Breast epithelium (tissue), 4 donors: ENCODE results near the gene CCDC33. TPM values are rescaled to one million over a fixed set of nuclear protein-coding genes. Genes with fewer than 3 reads are reported as not detected.

Source experiments
- DNase-seq, 2 donors: peaks; one replicate each; pipeline ENCODE4 v3.0.0-alpha.2; 2019; ENCODE audit warnings: low spot score in 2 of 2
- H3K27ac ChIP-seq, 2 donors: fragments of 200-600 bp; sonication (generic) in 1 of 2; one replicate each; pipeline ENCODE4 v1.5.1; 2016 to 2019; ENCODE audit warnings: mild to moderate bottlenecking in 1 of 2
- H3K27me3 ChIP-seq, 2 donors: fragments of 200-600 bp; sonication (generic) in 1 of 2; one replicate each; pipeline versions ENCODE4 v1.5.1 to v1.6.0; 2017 to 2019; ENCODE audit warnings: control low read depth in 1 of 2, mild to moderate bottlenecking in 1 of 2
- H3K36me3 ChIP-seq: fragments of 200-600 bp; one replicate; pipeline ENCODE4 v1.5.1; 2019
- H3K4me1 ChIP-seq, 2 donors: fragments of 200-600 bp; sonication (generic); one replicate each; pipeline ENCODE4 v1.5.1; 2016 to 2019; ENCODE audit warnings: control low read depth in 1 of 2
- H3K4me3 ChIP-seq, 3 donors: fragments of 200-600 bp; sonication (generic); 1 replicate in 2 of 3; 2 replicates in 1 of 3; pipeline ENCODE4 v1.5.1; 2016 to 2019; ENCODE audit warnings: mild to moderate bottlenecking in 3 of 3, moderate library complexity in 2 of 3
- H3K9me3 ChIP-seq, 2 donors: fragments of 200-600 bp; sonication (generic) in 1 of 2; one replicate each; pipeline ENCODE4 v1.5.1; 2016 to 2019; ENCODE audit warnings: control low read depth in 1 of 2
- CTCF ChIP-seq, 3 donors: fragments of 450-650 bp; IDR thresholded peaks; one replicate each; pipeline ENCODE4 v1.5.1; 2016 to 2017; ENCODE audit warnings: antibody characterized with exemption in 3 of 3, mild to moderate bottlenecking in 3 of 3, moderate library complexity in 3 of 3
- POLR2A ChIP-seq: fragments of 450-650 bp; IDR thresholded peaks from one replicate; pipeline ENCODE4 v1.6.1; 2016; ENCODE audit warnings: antibody characterized with exemption, mild to moderate bottlenecking, moderate library complexity
- POLR2AphosphoS5 ChIP-seq, 3 donors: sonication (generic); formaldehyde crosslinking; IDR thresholded peaks; one replicate each; pipeline ENCODE4 v1.6.1; 2017; ENCODE audit warnings: antibody characterized with exemption in 3 of 3
- intact Hi-C: fragments of 100-400 bp; cut with DNase I; formaldehyde crosslinking; loops from one replicate; pipeline ENCODE4 v1.15.1; 2023; ENCODE audit warnings: low total_unique reads
- total RNA-seq, 3 donors: library from RNA; depleted of rRNA; stranded (reverse); fragments of >200 nt; gene quantifications; one replicate each; pipeline ENCODE4 v1.1.0, GENCODE V29; 2016

Gene CCDC33
- total RNA-seq, 3 donors from 2014 or later, result 0.33 TPM; not detected in 2

DNA sequence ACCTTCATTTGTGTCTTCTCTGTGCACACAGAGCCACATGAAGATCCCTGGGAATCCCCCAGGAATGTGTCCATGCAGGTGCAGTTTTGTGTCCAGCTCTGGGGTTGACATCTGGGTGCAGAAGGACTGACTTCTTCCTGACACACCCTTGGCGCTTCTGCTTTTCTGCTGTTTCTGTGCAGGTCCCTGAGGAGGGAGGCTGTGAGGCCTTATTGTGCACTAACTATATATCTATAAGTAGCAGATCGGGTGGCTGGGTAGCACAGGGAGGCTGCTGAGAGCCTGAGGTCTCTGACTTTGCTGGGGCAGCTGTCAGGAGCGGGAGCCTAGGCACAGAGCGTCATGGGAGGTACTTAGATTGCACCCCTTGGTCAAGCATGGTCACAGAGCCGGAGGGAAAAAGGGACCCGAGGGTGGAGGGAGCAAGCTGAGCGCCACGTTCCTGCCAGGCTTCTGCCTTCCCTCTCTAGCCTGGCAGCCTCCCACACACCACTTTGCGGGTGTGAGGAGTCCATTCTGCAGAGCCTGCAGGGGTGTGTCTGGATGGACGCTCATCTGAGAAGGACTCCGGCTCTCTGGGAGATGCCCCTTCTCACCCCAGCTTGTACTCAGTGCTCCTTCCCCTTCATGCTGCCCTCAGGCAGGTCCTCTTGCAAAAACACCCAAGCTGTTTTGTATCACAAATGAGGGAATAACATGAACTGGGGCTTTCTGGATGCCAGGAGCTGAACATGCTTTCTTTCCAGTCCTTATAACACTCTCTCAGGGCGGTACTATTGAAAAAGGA, 23.9 kb downstream of the CCDC33 start:
- intact Hi-C loops, result no loop called here

GRCh38 chr15:74261041-74261440, 24.9 kb downstream of the CCDC33 start:
- H3K4me1 ChIP-seq, result no peaks in the 10 kb centered on the region
- no peak for TF ChIP-seq CTCF (IDR thresholded peaks at IDR 0.05)
- no peak for TF ChIP-seq POLR2A
- TF ChIP-seq POLR2AphosphoS5 (IDR thresholded peaks at IDR 0.05), result no peak
- H3K9me3 ChIP-seq, result no peaks in the 10 kb centered on the region
- H3K4me3 ChIP-seq, result no peak overlapping the region
- H3K27ac ChIP-seq, result no peak overlapping the region
- no peaks in the 10 kb centered on the region for H3K27me3 ChIP-seq
- intact Hi-C loops, result no loop called here
- no peak for DNase-seq
- H3K36me3 ChIP-seq, result no peaks in the 10 kb centered on the region

More for the DNA sequence above, 23.9 kb downstream of the CCDC33 start:
- no peaks in the 10 kb centered on the region for H3K4me1 ChIP-seq
- no peak for DNase-seq
- no peak overlapping the region for H3K27ac ChIP-seq
- no peak overlapping the region for H3K4me3 ChIP-seq
- no peaks in the 10 kb centered on the region for H3K9me3 ChIP-seq
- H3K27me3 ChIP-seq, result no peaks in the 10 kb centered on the region
- H3K36me3 ChIP-seq, result no peaks in the 10 kb centered on the region
- TF ChIP-seq POLR2AphosphoS5 (IDR thresholded peaks at IDR 0.05) (no peak), CTCF (IDR thresholded peaks at IDR 0.05) (no peak), POLR2A (no peak)

DNA sequence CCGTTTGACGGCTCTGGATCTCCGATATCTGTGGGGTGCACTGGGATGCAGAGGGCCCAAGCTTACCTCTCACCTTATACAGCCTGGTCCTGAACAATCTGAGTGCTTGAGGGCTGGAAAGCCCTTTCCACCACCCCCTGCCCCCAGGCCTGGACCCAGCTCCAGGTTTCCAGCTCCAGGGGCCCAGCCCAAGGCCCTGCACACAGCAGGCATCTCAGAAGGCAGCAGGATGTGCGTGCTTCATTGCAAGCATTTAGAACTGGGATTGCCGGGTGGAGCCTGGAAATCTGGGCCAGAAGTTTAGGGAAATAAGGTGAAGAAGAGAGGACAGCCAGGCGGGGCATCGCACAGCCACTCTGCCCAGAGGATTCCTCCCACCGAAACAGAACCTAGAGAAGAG, 25.6 kb downstream of the CCDC33 start:
- intact Hi-C loops, result no loop called here
- TF ChIP-seq POLR2AphosphoS5 (IDR thresholded peaks at IDR 0.05), result no peak
- TF ChIP-seq CTCF (IDR thresholded peaks at IDR 0.05), result no peak
- TF ChIP-seq POLR2A, result no peak
- H3K36me3 ChIP-seq, result no peaks in the 10 kb centered on the region

GRCh38 chr15:74262151-74262550, 26.0 kb downstream of the CCDC33 start:
- no peak for DNase-seq
- Histone ChIP-seq H3K27me3 (no peaks in the 10 kb centered on the region), H3K27ac (no peak overlapping the region), H3K4me3 (no peak overlapping the region), H3K4me1 (no peaks in the 10 kb centered on the region), H3K9me3 (no peaks in the 10 kb centered on the region), H3K36me3 (no peaks in the 10 kb centered on the region)
- TF ChIP-seq POLR2AphosphoS5 (IDR thresholded peaks at IDR 0.05), result no peak
- TF ChIP-seq POLR2A, result no peak
- no peak for TF ChIP-seq CTCF (IDR thresholded peaks at IDR 0.05)
- intact Hi-C loops, result no loop called here

More for the DNA sequence above, 25.6 kb downstream of the CCDC33 start:
- H3K4me3 ChIP-seq, result no peak overlapping the region
- no peaks in the 10 kb centered on the region for H3K27me3 ChIP-seq
- no peaks in the 10 kb centered on the region for H3K4me1 ChIP-seq
- H3K27ac ChIP-seq, result no peak overlapping the region
- no peaks in the 10 kb centered on the region for H3K9me3 ChIP-seq
- no peak for DNase-seq

DNA sequence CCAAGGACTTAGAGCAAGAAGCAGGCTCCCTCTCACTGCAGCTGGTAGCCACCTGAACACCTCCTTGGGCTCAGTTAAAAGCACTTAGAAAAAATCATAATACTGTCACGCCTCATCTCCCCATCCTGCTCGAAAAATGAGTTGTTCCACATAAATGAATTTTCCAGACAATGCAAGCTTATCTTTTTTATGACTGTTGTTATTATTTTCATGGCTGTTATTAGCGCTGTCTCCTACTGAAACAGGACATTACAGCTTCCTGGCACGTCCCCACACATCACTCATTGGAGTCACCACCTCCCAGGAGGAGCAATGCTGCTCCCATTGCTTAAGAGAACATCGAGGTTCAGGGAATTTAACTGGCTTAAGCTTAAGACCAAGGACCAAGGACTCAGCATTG, 26.5 kb downstream of the CCDC33 start:
- intact Hi-C loops, result no loop called here

More for the DNA sequence above, 26.5 kb downstream of the CCDC33 start:
- DNase-seq, result no peak
- Histone ChIP-seq H3K4me1 (no peaks in the 10 kb centered on the region), H3K27ac (no peak overlapping the region), H3K36me3 (no peaks in the 10 kb centered on the region), H3K27me3 (no peaks in the 10 kb centered on the region), H3K4me3 (no peak overlapping the region), H3K9me3 (no peaks in the 10 kb centered on the region)
- TF ChIP-seq CTCF (IDR thresholded peaks at IDR 0.05) (no peak), POLR2AphosphoS5 (IDR thresholded peaks at IDR 0.05) (no peak), POLR2A (no peak)
